NB4 (cell line): ENCODE measurements around the gene EXOC7.
A peak's percentile ranks its signal among the peaks of the same experiment; 100 is the strongest.

Source experiments
- CTCF ChIP-seq: IDR thresholded peaks from one replicate; pipeline ENCODE4 v1.5.1; 2012; ENCODE audit warnings: low read depth, low read length
- MAX ChIP-seq: IDR thresholded peaks from 2 replicates; pipeline ENCODE4 v1.6.1; 2011; ENCODE audit warnings: low read depth, low read length
- MYC ChIP-seq: IDR thresholded peaks from 2 replicates; pipeline ENCODE4 v1.6.1; 2011; ENCODE audit warnings: low read depth, low read length
- POLR2A ChIP-seq: IDR thresholded peaks from 2 replicates; pipeline ENCODE4 v1.6.1; 2011; ENCODE audit warnings: mild to moderate bottlenecking; ENCODE audit not compliant: insufficient read length; ENCODE audit errors: extremely low read depth

- TF ChIP-seq CTCF (no peak), POLR2A (peak; percentile 84), MAX (peak; percentile 85), MYC (peak; percentile 75)
Observed at GRCh38 chr17:76072148-76072858, 31.3 kb downstream of the EXOC7 start, which contains the start of gene SRP68.
